Measurements from ENCODE around the gene STX16. TPM values are rescaled to one million over a fixed set of nuclear protein-coding genes. Genes with fewer than 3 reads are reported as not detected.
A peak's percentile ranks its signal among the peaks of the same experiment; 100 is the strongest.

Gene STX16
- total RNA-seq, 1 donor: 34.1 TPM

DNA sequence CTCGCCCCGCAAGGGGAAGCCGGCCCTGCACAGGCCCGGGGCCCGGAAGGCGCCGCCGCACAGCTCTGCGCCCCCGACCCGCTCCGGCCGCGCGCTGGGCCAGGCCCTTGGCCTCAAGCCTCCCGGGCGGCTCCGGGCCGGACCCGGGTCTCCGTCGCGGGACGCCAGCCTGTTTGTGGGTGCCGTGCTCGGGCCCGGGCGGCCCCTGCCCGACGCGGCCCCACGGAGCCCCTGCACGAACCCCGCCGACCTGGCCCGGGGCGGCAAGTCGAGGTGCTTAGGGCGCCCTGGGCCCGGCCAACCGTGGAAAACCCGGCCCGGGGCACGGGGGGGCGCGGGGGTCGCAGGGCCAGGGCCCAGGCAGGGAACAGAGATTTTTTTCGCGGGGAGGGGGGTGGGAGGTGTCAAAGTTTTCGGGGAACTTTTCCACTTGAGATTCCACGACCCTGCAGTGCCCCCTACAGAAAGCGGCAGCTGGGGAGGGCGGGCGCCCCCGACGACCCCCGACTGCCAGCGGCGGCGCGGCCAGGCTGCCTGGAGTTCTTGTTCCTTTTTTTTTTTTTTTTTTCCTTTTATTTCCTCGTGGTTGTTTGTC is 805 bp upstream of the STX16 start:
- DNase-seq (ENCODE audit: low read depth): no peak
- TF ChIP-seq, protein P1, sequence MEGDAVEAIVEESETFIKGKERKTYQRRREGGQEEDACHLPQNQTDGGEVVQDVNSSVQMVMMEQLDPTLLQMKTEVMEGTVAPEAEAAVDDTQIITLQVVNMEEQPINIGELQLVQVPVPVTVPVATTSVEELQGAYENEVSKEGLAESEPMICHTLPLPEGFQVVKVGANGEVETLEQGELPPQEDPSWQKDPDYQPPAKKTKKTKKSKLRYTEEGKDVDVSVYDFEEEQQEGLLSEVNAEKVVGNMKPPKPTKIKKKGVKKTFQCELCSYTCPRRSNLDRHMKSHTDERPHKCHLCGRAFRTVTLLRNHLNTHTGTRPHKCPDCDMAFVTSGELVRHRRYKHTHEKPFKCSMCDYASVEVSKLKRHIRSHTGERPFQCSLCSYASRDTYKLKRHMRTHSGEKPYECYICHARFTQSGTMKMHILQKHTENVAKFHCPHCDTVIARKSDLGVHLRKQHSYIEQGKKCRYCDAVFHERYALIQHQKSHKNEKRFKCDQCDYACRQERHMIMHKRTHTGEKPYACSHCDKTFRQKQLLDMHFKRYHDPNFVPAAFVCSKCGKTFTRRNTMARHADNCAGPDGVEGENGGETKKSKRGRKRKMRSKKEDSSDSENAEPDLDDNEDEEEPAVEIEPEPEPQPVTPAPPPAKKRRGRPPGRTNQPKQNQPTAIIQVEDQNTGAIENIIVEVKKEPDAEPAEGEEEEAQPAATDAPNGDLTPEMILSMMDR (IDR thresholded peaks at IDR 0.05; ENCODE audit: insufficient read depth, low read depth, low read length): no peak
- peak overlapping the region; percentile 81 for H3K4me3 ChIP-seq (ENCODE audit: low read depth, low read length)

DNA sequence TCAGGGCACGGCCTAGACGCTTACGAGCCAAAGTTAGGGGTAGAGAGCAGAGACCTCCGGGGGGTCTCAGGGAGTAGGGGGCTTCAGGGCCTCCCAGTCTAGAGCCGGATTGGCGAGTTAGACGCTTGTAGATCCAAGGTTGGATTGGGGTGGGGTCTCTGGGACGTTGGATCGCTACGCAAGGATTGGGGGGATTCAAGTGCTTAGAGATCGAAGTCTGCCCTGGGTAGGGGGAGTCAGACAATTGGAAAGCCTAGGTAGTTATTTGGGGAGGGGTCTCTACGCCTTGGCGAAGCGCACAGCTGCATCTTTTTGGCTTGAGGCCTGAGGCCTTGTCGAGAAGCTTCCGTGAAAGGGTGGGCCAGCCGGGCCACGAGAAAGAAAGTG is 469 bp downstream of the STX16 start:
- peak overlapping the region; percentile 81 for H3K4me3 ChIP-seq (ENCODE audit: low read depth, low read length)
- DNase-seq (ENCODE audit: low read depth): no peak
- TF ChIP-seq, protein P1 (IDR thresholded peaks at IDR 0.05; ENCODE audit: insufficient read depth, low read depth, low read length): no peak

DNA sequence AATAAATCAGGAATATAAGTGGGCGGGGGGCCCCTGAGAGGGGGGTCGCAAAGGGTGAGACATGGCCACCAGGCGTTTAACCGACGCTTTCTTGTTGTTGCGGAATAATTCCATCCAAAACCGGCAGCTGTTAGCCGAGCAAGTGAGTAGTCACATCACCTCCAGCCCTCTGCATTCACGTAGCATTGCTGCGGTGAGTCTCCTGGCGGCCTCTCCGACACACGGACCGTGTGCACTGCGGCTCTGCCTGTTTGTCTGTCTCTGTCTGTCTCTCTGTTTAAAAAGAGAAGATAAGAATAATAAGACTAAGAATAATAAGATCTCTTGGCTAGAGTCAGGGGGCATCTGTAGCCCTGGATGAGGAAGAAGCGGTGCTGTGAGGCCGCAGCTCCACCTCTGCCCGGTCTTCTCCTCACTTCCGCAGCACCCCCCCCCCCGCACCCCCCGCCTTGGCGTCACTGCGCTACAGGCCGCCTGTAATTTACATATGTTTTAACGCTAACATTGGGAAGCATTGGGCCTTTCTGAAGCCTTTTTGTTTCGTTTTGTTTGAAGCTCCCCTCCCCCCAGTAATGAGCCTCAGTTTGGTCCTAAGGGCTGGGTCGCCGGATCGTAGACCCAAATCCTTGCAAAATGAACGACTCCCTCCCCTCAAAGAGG is 993 bp downstream of the STX16 start:
- DNase-seq (ENCODE audit: low read depth): peak; percentile 91
- TF ChIP-seq, protein P1 (IDR thresholded peaks at IDR 0.05; ENCODE audit: insufficient read depth, low read depth, low read length): no peak
- peak overlapping the region; percentile 81 for H3K4me3 ChIP-seq (ENCODE audit: low read depth, low read length)

DNA sequence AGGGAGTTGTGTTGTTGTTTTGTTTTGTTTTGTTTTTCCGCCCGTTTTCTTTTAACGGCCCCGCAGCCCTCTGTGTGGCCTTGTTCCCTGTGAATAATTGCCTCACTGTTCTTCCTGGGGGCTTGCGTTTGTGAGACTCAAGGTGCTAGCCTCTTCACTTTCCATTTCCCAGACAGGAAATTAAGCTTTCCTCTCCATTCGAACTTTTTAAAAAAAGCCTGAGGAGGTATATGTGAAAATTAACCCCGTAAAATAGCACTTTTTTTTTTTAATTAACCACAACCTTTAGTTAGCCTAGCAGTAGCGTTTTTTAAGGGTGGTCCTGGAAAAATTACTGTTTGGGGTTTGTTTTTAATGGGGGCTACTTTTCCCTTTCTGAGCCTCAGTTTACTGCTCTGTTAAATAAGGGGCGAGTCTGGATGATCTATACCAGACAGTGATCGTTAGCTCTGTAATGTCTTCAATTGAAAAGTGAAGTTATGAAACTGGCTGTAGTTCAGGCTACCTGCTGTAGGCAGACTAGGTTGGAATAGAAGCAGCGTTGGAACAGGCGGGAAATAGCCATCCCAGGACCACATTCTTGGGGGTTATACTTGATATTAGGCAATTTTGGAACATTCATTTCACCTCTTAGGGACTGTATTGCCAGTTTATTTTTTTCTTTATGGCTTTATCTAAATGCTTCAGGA is 1.7 kb downstream of the STX16 start:
- peak; percentile 24 for DNase-seq (ENCODE audit: low read depth)
- TF ChIP-seq, protein P1 (IDR thresholded peaks at IDR 0.05; ENCODE audit: insufficient read depth, low read depth, low read length): no peak
- H3K4me3 ChIP-seq (ENCODE audit: low read depth, low read length): peak overlapping the region; percentile 81

DNA sequence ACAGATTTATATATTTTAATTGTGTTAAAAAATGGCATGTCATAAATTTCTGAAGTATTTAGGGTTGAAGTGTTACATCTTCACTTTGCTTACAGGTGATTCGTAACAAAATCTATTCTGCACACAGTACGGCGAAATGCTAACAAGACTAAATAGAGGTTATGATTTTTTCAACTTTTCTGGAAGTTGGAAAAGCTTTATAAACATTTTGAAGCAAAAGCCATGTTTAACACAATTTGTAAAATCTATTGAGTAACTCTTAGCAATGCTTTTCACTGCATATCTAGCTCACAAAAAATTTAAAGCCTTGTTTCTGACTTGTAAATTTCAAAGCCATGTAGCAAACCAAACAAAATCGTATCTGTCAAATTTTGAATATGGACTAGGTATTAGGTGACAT is 3.3 kb downstream of the STX16 start:
- no peak for DNase-seq (ENCODE audit: low read depth)
- TF ChIP-seq, protein P1 (IDR thresholded peaks at IDR 0.05; ENCODE audit: insufficient read depth, low read depth, low read length): no peak
- H3K4me3 ChIP-seq (ENCODE audit: low read depth, low read length): no peak overlapping the region

DNA sequence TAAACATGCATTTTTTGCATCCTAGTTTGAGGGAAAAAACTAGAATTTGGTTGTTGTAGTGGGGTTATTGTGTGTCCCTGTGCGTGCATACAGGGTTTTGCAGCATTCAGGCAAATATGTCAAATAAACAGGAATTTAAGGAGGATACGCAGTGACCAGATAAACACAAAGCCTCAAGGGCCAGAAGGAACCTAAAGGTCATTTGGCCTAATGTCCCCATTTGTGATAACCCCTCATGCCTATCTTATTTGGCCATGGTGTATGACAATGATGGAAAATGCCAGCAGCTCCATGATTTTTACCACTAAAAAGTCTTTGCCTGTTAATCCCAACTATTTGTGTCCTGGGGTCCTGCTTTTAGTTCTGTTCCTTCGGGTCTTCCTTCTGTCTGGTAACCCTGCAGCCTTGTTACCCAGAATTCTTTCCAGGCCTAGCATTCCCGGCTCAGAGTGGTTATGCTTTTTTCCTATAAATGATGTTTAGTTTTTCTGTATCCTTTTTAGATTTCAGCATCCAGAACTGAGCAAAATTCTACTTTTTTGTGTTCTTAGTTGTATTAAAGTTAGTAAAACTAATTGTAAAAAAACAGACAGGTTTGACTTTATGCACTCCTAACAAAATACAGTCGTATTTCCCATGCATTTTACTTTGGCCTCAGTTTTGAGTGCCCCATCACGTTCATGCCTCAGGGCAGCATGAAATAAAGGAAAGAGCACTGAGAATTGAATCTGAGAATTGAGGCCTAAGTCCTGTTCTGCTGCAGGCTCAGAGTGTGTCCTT is 4.4 kb downstream of the STX16 start:
- TF ChIP-seq, protein P1 (IDR thresholded peaks at IDR 0.05; ENCODE audit: insufficient read depth, low read depth, low read length): no peak
- H3K4me3 ChIP-seq (ENCODE audit: low read depth, low read length): no peak overlapping the region
- no peak for DNase-seq (ENCODE audit: low read depth)
